Activated gamma-delta T cell (primary cell): ENCODE measurements around the gene CBX7.
"Not testable (repeated sequence)": the region's sequence is repeated elsewhere in the genome, so short reads cannot be mapped to it uniquely, and the experiment has no call there.

Experiments
- DNase-seq: peaks from one replicate; lab custom pipeline; 2025; lab: John Stamatoyannopoulos, UW

The CBX7 gene

GRCh38 chr22:39174498-39175352 is 22.2 kb upstream of the CBX7 start:
- peak; percentile 54 for DNase-seq

GRCh38 chr22:39173787-39174497 is 21.5 kb upstream of the CBX7 start:
- DNase-seq: no peak

GRCh38 chr22:39173050-39173706 is 20.7 kb upstream of the CBX7 start:
- DNase-seq: no peak

- not testable (repeated sequence) for DNase-seq
Observed at GRCh38 chr22:39172265-39173049, 20.0 kb upstream of the CBX7 start.

GRCh38 chr22:39171623-39172264 is 19.3 kb upstream of the CBX7 start:
- DNase-seq: no peak

GRCh38 chr22:39170825-39171622 is 18.5 kb upstream of the CBX7 start:
- peak; percentile 43 for DNase-seq

GRCh38 chr22:39169797-39170466 is 17.5 kb upstream of the CBX7 start:
- DNase-seq: no peak

- no peak for DNase-seq
Observed at GRCh38 chr22:39166547-39166946, 14.1 kb upstream of the CBX7 start.

GRCh38 chr22:39156093-39156492 is 3.6 kb upstream of the CBX7 start:
- not testable (repeated sequence) for DNase-seq

- DNase-seq: no peak
Observed at GRCh38 chr22:39155421-39155820, 2.9 kb upstream of the CBX7 start.

- no peak for DNase-seq
Observed at GRCh38 chr22:39153220-39153717, 789 bp upstream of the CBX7 start.

GRCh38 chr22:39152024-39152510 is 413 bp downstream of the CBX7 start:
- no peak for DNase-seq

GRCh38 chr22:39151329-39151975 is 1.0 kb downstream of the CBX7 start:
- no peak for DNase-seq

GRCh38 chr22:39150848-39151215 is 1.6 kb downstream of the CBX7 start:
- no peak for DNase-seq

- no peak for DNase-seq
Observed at GRCh38 chr22:39149915-39150847, 2.3 kb downstream of the CBX7 start.

- peak; percentile 56 for DNase-seq
Observed at GRCh38 chr22:39148727-39149535, 3.5 kb downstream of the CBX7 start.
